Measurements from ENCODE around the gene NSUN6. TPM values are rescaled to one million over a fixed set of nuclear protein-coding genes. Genes with fewer than 3 reads are reported as not detected.
"Not testable (repeated sequence)": the region's sequence is repeated elsewhere in the genome, so short reads cannot be mapped to it uniquely, and the experiment has no call there.

Gene NSUN6
- total RNA-seq, 2 experiments from 2014 or later, result 20.7 to 21.3 TPM

DNA sequence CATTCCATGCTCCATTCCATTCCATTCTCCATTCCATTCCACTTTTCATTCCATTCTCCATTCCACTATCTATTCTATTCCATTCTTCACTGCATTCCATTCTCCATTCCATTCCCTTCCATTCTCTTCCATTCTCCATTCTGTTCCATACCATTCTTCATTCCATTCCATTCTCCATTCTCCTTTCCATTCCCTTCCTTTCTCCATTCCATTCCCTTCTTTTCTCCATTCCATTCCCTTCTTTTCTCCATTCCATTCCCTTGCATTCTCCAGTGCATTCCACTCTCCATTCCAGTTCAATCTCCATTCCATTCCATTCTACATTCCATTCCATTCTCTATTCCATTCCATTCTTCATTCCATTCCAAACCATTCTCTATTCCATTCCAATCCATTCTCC is 80.3 kb downstream of the NSUN6 start:
- TF ChIP-seq, protein P1, sequence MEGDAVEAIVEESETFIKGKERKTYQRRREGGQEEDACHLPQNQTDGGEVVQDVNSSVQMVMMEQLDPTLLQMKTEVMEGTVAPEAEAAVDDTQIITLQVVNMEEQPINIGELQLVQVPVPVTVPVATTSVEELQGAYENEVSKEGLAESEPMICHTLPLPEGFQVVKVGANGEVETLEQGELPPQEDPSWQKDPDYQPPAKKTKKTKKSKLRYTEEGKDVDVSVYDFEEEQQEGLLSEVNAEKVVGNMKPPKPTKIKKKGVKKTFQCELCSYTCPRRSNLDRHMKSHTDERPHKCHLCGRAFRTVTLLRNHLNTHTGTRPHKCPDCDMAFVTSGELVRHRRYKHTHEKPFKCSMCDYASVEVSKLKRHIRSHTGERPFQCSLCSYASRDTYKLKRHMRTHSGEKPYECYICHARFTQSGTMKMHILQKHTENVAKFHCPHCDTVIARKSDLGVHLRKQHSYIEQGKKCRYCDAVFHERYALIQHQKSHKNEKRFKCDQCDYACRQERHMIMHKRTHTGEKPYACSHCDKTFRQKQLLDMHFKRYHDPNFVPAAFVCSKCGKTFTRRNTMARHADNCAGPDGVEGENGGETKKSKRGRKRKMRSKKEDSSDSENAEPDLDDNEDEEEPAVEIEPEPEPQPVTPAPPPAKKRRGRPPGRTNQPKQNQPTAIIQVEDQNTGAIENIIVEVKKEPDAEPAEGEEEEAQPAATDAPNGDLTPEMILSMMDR (IDR thresholded peaks at IDR 0.05), result no peak
- POLR2A ChIA-PET, result no interaction called here
- no peak for DNase-seq
- ATAC-seq, result no peak
- H3K9me3 Mint-ChIP-seq, result no peaks in the 10 kb centered on the region
- no peak overlapping the region for H3K27ac Mint-ChIP-seq
- intact Hi-C loops (cut with micrococcal nuclease), result no loop called here
- H3K27me3 Mint-ChIP-seq, result no peaks in the 10 kb centered on the region
- peaks cover 18% of the 10 kb centered on the region for H3K36me3 Mint-ChIP-seq (ENCODE audit: low read depth)
- CTCF ChIA-PET, result no interaction called here
- no peaks in the 10 kb centered on the region for H3K4me1 Mint-ChIP-seq (ENCODE audit: low read depth)
- H3K4me3 Mint-ChIP-seq, result no peak overlapping the region

DNA sequence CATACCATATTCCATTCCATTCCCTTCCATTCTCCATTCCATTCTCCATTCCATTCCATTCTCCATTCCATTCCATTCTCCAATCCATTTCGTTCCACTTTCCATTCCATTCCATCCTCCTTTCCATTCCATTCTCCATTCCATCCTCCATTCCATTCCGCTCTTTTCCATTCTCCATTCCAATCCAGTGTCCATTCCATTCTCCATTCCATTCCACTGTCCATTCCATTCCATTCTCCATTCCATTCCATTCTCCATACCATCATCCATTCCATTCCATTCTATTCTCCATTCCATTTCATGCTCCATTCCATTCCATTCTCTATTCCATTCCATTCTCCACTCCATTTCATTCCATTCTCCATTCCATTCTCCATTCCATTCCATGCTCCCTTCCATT is 81.0 kb downstream of the NSUN6 start:
- H3K4me1 Mint-ChIP-seq (ENCODE audit: low read depth); H3K4me3 Mint-ChIP-seq; DNase-seq; H3K27ac Mint-ChIP-seq; H3K27me3 Mint-ChIP-seq; CTCF ChIA-PET; POLR2A ChIA-PET; ATAC-seq; H3K9me3 Mint-ChIP-seq; intact Hi-C loops (cut with micrococcal nuclease): not testable (repeated sequence)
- H3K36me3 Mint-ChIP-seq (ENCODE audit: low read depth), result peaks cover 11% of the 10 kb centered on the region

DNA sequence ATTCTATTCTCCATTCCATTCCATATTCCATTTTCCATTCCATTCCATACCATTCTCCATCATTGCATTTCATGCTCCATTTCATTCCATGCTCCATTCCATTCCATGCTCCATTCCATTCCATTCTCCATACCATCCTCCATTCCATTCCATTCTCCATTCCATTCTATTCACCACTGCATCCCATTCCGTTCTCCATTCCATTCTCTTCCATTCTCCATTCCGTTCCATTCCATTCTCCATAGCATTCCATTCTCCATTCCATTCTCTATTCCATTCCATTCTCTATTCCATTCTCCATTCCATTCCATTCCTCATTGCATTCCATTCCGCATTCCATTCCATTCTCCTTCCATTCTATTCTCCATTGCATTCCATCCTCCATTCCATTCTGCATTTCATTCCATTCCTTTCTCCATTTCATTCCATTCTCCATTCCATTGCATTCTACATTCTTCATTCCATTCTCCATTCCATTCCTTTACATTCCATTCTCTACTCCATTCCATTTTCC is 84.0 kb downstream of the NSUN6 start:
- DNase-seq (no peak), ATAC-seq (no peak)
- TF ChIP-seq, protein P1 (IDR thresholded peaks at IDR 0.05), result no peak
- Mint-ChIP-seq H3K4me3 (no peak overlapping the region), H3K4me1 (ENCODE audit: low read depth) (no peaks in the 10 kb centered on the region), H3K27me3 (no peaks in the 10 kb centered on the region), H3K36me3 (ENCODE audit: low read depth) (no peaks in the 10 kb centered on the region), H3K27ac (no peak overlapping the region), H3K9me3 (no peaks in the 10 kb centered on the region)
- intact Hi-C loops (cut with micrococcal nuclease), result no loop called here
- POLR2A ChIA-PET, result no interaction called here
- CTCF ChIA-PET, result no interaction called here

DNA sequence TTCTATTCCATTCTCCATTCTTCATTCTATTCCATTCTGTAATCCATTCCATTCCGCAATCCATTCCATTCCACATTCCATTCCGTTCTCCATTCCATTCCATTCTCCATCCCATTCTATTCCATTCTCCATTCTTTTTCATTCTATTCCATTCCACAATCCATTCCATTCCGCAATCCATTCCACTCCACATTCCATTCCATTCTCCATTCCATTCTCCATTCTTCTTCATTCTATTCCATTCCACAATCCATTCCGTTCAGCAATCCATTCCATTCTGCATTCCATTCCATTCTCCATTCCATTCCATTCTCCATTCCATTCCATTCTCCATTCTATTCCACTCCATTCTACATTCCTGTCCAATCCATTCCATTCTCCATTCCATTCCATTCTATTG is 85.2 kb downstream of the NSUN6 start:
- TF ChIP-seq, protein P1 (IDR thresholded peaks at IDR 0.05), result no peak
- no peak for DNase-seq
- ChIA-PET CTCF (no interaction called here), POLR2A (no interaction called here)
- H3K4me3 Mint-ChIP-seq, result no peak overlapping the region
- intact Hi-C loops (cut with micrococcal nuclease), result no loop called here
- H3K27me3 Mint-ChIP-seq, result no peaks in the 10 kb centered on the region
- H3K36me3 Mint-ChIP-seq (ENCODE audit: low read depth), result no peaks in the 10 kb centered on the region
- ATAC-seq, result no peak
- no peaks in the 10 kb centered on the region for H3K4me1 Mint-ChIP-seq (ENCODE audit: low read depth)
- H3K9me3 Mint-ChIP-seq, result no peaks in the 10 kb centered on the region
- no peak overlapping the region for H3K27ac Mint-ChIP-seq

DNA sequence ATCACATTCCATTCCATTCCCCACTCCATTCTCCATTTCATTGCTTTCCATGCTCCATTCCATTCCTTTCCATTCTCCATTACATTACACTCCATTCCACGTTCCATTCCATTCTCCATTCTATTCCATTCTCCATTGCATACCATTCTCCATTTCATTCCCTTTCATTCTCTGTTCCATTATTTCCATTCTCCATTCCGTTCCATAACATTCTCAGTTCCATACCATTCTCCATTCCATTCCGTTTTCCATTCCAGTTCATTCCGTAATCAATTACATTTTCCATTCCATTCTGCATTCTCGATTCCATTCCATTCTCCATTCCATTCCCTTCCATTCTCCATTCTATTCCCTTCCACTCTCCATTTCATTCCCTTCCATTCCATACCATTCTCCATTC is 86.4 kb downstream of the NSUN6 start:
- Mint-ChIP-seq H3K27me3 (no peaks in the 10 kb centered on the region), H3K36me3 (ENCODE audit: low read depth) (no peaks in the 10 kb centered on the region), H3K9me3 (no peaks in the 10 kb centered on the region), H3K4me3 (no peak overlapping the region), H3K4me1 (ENCODE audit: low read depth) (no peaks in the 10 kb centered on the region), H3K27ac (no peak overlapping the region)
- ChIA-PET POLR2A (no interaction called here), CTCF (no interaction called here)
- ATAC-seq, result no peak
- no peak for DNase-seq
- TF ChIP-seq, protein P1 (IDR thresholded peaks at IDR 0.05), result no peak
- intact Hi-C loops (cut with micrococcal nuclease), result no loop called here

Data from activated CD8-positive, alpha-beta T cell treated with anti-CD3 and anti-CD28 coated beads for 36 hours (primary cell).